ENCODE data around the gene CEND1.

The CEND1 gene

GRCh38 chr11:831118-831864 lies 41.4 kb upstream of the CEND1 start:
- no peak for TF ChIP-seq CTCF (IDR thresholded peaks at IDR 0.05; ENCODE audit: insufficient read depth, low read depth, low read length, missing control alignments)
- DNase-seq (ENCODE audit: low read depth) = no peak
- H3K4me3 ChIP-seq (ENCODE audit: low read depth, low read length) = no peak overlapping the region

GRCh38 chr11:830295-831117 lies 40.6 kb upstream of the CEND1 start:
- no peak for TF ChIP-seq CTCF (IDR thresholded peaks at IDR 0.05; ENCODE audit: insufficient read depth, low read depth, low read length, missing control alignments)
- DNase-seq (ENCODE audit: low read depth) = peak; percentile 66
- H3K4me3 ChIP-seq (ENCODE audit: low read depth, low read length) = peak overlapping the region; percentile 16; the same call in 1 of the 2 replicates

GRCh38 chr11:829847-830294 lies 40.0 kb upstream of the CEND1 start:
- peak overlapping the region; percentile 16; the same call in 1 of the 2 replicates for H3K4me3 ChIP-seq (ENCODE audit: low read depth, low read length)
- DNase-seq (ENCODE audit: low read depth) = no peak
- no peak for TF ChIP-seq CTCF (IDR thresholded peaks at IDR 0.05; ENCODE audit: insufficient read depth, low read depth, low read length, missing control alignments)

- H3K4me3 ChIP-seq (ENCODE audit: low read depth, low read length) = peak overlapping the region; percentile 16; the same call in 1 of the 2 replicates
- DNase-seq (ENCODE audit: low read depth) = no peak
- TF ChIP-seq CTCF (IDR thresholded peaks at IDR 0.05; ENCODE audit: insufficient read depth, low read depth, low read length, missing control alignments) = no peak
Observed at GRCh38 chr11:829176-829846, 39.4 kb upstream of the CEND1 start.

- H3K4me3 ChIP-seq (ENCODE audit: low read depth, low read length) = no peak overlapping the region
- no peak for DNase-seq (ENCODE audit: low read depth)
- TF ChIP-seq CTCF (IDR thresholded peaks at IDR 0.05; ENCODE audit: insufficient read depth, low read depth, low read length, missing control alignments) = no peak
Observed at GRCh38 chr11:828506-829175, 38.8 kb upstream of the CEND1 start.

- TF ChIP-seq CTCF (IDR thresholded peaks at IDR 0.05; ENCODE audit: insufficient read depth, low read depth, low read length, missing control alignments) = no peak
- peak within 1 kb of the TSS; percentile 75 for H3K4me3 ChIP-seq (ENCODE audit: low read depth, low read length)
- peak; percentile 62 for DNase-seq (ENCODE audit: low read depth)
Observed at GRCh38 chr11:827897-828192, 38.0 kb upstream of the CEND1 start, which contains the start of gene CRACR2B. CRACR2B (plus strand) TSS chr11:827919; CDS start chr11:828608, 689 bp downstream.

All from GM12865 (cell line).